Left cardiac atrium (tissue), 4 donors: ENCODE data around the gene CDX1. TPM values are rescaled to one million over a fixed set of nuclear protein-coding genes. Genes with fewer than 3 reads are reported as not detected.
"Not testable (repeated sequence)": the region's sequence is repeated elsewhere in the genome, so short reads cannot be mapped to it uniquely, and the experiment has no call there.

ENCODE experiments used
- ATAC-seq, 2 donors: fragments of 200-7000 bp; cut with Tn5 transposase; one replicate each; pipeline ENCODE4 v1.9.1; 2020; ENCODE audit warnings: mild to moderate bottlenecking in 2 of 2, moderate library complexity in 2 of 2
- DNase-seq: peaks from one replicate; pipeline ENCODE4 v3.0.0-alpha.2; 2020
- intact Hi-C, 2 donors: fragments of 100-400 bp; cut with DNase I; formaldehyde crosslinking; loops; one replicate each; pipeline versions ENCODE4 v1.14.1 to v1.15.1; 2022 to 2023
- total RNA-seq, 2 donors: library from RNA; stranded (reverse); fragmentation: NEBNext Ultra II Directional; extraction: Animal tissue kit (Norgen Biotek cat#: 25700); gene quantifications; one replicate each; pipeline ENCODE4 v1.2.1, GENCODE V29; 2021
- donor health status: DM: no; HTN: yes; CAD: no.
- donor health status: DM: no; HTN: yes; CAD: no; lungs with severe emphysema.
- donor health status: DM: yes; HTN: yes; CAD: no.
- donor health status: Dilated cardiomyopathy.

CDX1 gene
- total RNA-seq, 2 donors from 2014 or later, result not detected

DNA sequence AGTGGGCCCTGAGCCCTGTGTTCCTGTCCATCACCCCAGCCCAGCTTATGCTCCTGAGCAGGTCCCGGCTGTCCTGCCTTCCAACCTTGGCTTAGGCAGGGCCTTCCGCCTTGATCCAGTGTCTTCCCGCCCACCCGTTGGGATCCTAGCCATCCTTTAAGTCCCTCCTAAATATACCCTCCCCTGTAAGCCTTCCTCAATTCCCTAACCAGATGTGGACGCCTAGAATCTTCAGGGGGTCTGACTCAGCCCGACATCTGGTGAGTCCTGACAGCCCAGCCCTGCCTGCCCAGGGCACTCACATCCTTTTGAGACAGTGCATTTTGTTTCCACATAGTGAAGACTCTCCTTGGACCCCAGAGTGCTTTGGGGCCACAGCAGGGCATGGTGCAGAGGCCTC, 47.0 kb downstream of the CDX1 start:
- intact Hi-C loops, result loop anchor here in 1 of 2 donors (10.0 kb wide), 1 partner anchor 189 kb away; no protein-coding TSS in a partner anchor
- ATAC-seq (peak in 1 of 2 donors; percentile 40), DNase-seq (no peak)

DNA sequence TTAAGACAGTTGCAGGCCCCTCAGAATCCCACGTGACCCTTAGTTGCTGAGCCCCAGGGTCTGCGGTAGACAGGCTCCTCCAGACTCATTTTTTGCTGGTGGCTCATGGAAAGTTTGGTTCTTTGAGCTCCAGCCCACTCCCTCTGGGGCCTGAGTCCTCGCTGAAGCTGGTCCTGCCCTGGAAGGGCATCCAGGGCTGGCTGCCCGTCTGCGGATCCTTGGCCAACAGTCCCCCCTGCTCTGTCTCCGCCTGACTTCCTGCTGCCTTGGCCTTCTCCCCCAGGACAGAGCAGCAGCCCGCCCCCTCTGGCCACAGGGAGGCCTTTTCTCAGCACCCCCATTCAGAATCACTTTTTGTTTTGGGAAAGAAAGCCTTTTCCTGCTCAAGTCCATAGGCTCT, 47.7 kb downstream of the CDX1 start:
- ATAC-seq (peak; percentile 62 to 71), DNase-seq (peak; percentile 53)
- intact Hi-C loops, result loop anchor here in 1 of 2 donors (10.0 kb wide), 1 partner anchor 189 kb away; no protein-coding TSS in a partner anchor

DNA sequence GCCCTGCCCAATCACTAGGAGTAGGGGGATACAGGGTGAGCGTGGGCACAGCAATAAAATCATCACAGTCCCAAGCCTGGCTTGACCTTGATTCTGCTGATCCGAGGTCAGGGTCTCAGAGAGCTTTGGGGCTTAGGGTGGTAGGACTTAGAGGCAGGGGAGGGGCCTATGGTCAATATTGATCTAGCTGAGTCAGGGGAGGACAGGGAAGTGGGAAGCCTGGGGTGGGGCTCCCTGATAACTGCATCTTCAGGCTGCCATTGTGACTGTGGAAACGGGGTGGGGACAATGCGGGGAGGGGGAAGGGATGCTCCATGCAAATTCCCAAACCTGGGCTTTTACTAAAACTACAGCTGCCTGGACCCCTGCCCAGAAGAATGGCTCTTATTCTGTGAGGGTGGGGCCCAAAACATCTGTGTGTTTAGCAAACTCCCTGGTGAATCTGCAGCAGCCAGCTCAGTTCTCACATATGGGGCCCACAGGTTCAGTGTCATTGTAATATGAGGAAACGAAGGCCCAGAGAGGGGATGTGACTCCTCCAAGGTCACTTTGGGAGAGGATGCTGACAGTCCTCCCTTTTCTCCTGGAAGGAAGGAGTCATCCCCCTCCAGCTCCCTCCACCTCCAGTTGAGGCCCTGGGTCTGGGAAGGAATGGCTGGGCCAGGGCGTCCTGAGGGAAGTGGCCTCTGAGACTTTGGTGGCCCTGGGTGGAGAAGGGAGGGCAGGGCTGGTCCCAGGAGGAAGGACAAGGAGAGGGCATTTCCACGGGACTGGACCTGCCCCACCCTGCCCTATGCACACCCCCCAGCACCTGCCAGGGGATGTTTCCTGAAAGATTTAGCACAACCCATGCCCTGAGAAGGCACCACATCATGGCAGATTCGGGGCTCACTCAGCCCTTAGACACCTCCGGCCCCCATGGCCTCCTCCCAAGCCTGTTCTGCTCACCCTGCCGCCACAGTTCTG, 49.7 kb downstream of the CDX1 start:
- no peak for DNase-seq
- intact Hi-C loops, result loop anchor here (5.0 to 10.0 kb wide), 2 partner anchors 54 to 191 kb away; no protein-coding TSS in a partner anchor
- no peak for ATAC-seq

DNA sequence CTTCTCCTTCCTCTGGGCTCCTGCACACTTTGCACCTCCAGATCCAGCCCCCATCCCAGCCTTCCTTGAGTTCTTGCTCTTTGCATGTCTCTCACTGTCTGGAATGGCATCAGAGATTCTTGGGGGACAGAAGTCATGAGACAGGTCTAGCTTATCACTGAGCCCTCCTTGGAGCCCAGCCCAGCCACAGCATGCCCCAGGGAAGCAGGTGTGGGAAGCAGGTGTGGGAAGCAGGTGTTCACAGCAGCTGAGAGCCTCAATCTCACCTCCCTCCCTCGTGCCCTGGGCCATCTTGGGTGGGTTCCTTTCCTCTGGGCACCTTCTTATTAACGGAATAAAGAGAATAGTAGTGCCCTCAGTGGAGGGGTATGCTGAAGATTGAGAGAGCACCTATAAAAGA, 50.5 kb downstream of the CDX1 start:
- no peak for DNase-seq
- intact Hi-C loops, result loop anchor here (5.0 to 10.0 kb wide), 2 partner anchors 55 to 192 kb away; no protein-coding TSS in a partner anchor
- ATAC-seq, result no peak

DNA sequence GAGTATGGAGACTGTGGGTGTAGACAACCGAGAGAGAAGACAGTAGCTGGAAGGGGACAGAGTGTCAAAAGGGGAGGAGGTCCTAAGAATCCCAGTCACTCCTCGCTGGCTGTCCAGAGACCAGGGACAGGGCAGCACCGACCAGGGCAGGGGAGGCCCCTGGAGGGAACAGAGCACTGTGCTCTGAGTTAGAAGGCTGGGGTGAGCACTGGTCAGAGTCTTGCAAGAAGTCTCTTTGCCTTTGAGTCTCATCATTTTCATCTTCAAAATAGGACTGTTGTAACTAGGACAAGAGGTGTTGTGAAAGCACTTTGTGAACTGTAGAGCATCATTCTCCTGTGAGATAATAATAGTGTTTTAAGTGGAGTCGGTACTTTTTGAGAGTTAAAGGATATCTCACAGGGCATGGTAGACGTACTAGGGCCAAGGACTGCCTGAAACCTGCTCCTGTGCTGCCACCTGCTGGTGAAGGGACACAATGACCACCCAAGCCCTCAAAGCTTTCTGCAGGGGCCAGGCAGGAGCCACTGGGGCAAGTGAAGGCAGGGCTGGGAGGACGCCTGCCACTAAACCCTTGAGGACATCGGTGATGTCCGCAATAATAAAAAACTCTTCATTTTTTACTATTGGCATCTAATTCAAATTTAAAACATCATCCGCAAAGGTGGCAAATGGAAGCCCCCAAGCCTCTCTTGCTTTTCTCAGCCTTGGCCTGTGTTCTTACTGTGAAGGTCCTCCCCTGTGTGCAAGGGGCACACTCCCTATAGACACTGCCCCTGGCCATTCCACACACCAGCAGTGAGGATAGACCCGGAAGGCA, 51.5 kb downstream of the CDX1 start:
- DNase-seq, result peak; percentile 85

DNA sequence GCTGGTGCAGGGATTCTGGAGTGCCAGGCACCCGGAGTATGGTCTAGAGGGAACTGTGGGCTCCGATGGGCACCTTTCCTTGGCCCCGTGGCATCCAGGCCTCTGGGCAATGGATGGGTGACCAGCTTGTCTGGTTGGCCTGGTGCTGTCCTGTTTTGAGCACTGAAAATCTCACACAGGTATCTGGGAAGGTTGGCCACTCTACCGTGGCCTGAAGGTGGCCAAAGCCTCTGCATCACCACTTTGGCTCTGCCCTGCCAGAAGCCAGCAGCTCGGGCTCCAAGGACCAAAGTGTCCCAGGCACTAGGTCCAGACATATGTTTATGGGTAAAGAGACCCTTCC, 52.1 kb downstream of the CDX1 start:
- ATAC-seq (no peak), DNase-seq (no peak)
- intact Hi-C loops, result loop anchor here (1.0 to 10.0 kb wide), 5 partner anchors 56 to 194 kb away; no protein-coding TSS in a partner anchor

More for the DNA sequence above, 51.5 kb downstream of the CDX1 start:
- peak; percentile 74 to 75 for ATAC-seq
- intact Hi-C loops, result loop anchor here (1.0 to 10.0 kb wide), 5 partner anchors 56 to 193 kb away; no protein-coding TSS in a partner anchor

DNA sequence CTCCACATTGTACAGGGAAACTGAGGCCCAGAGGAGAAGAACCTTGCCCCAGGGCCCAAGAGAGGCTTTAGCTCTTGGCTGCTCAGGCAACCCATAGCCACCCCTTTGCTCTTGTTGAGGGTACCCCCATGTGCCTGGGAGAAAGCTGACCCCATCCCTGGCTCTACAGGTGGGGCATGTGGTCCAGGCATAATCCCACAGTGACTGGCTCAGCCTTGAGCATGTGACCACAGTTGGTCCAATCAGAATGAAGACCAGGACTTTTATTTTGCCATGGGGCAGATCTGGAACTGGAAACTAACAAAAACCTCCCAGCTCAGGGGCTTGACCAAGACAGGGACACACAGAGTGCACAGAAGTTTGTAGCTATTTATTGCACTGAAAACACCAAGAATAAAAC, 52.6 kb downstream of the CDX1 start:
- intact Hi-C loops, result loop anchor here (2.0 to 10.0 kb wide), 3 partner anchors 57 to 194 kb away; no protein-coding TSS in a partner anchor
- no peak for DNase-seq
- ATAC-seq, result no peak

DNA sequence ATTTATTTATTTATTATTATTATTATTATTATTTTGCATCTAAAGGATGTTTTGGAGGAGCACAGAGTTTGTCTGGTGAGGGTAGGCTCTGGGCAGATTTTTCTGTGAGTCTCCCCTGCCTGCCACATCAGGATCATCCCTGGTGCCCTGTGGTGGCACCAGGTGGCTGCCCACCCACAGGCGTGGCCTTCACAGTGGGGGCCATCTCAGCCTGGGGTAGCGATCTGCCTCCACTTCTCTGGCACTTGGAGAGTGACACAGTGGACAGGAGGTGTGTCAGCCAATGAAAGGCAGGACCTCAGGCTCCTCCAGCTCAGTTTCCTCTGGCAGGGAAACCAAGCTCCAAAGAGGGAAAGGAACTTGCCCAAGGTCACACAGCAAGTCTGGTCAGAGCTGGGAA, 53.3 kb downstream of the CDX1 start:
- DNase-seq (no peak), ATAC-seq (no peak)
- intact Hi-C loops, result loop anchor here (2.0 to 10.0 kb wide), 3 partner anchors 58 to 195 kb away; no protein-coding TSS in a partner anchor

DNA sequence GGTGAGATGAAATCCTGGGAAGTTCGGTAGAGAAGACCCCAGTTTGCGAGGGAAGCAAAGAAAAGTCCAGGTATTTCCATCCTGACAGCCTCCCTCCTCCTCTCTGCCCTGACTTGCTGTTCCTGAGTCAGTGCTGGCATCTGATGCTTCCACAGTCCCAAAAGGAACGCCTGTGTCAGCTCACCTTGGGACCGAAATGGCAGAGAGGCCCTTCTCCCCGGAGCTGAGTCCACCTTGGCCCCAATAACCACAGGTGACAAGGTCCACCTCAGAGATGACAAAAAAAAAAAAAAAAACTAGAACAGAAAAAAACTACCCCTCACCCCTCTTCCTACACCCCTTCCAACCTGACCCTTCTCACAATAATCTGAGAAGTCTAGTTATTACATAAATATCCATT, 54.9 kb downstream of the CDX1 start:
- intact Hi-C loops, result no loop called here
- DNase-seq (no peak), ATAC-seq (no peak)

DNA sequence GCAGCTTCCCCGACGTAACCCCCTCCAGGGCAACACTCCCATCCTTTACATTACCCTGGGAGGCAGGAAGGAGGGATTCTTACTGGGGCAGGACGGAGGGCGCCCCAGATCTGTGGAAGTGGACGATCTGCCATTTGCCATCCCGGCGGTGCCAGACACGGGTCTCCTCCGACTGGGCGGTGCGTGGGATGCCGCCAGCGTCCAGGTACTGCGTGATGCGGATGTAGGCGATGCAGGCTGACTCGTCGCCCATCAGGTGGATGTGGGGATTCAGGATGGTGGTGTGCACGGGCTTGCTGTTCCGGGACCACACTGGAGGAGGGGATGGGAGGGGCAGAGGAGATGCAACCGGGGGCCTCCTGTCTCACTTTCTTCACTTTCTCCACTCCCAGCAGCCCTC, 56.3 kb downstream of the CDX1 start:
- intact Hi-C loops, result no loop called here
- DNase-seq, result no peak
- no peak for ATAC-seq

DNA sequence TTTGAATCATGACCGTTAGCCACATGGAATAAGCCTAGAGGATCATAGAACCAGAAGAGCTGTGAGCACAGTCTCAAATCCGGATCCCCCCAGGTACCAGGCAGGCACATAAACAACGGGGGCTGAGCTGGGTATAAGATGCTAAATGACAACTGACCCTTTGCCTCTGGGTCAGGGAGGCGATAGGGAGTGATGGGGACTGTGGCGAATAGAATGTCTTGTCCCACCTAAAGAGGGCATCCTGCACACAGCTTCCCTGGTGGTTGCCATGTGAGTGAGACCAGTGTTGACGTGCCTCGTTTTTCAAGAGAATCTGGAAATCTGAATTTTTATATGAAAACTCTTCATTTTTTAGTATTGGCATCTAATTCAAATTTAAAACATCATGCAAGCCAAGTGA, 56.9 kb downstream of the CDX1 start:
- intact Hi-C loops, result no loop called here
- DNase-seq (no peak), ATAC-seq (no peak)

DNA sequence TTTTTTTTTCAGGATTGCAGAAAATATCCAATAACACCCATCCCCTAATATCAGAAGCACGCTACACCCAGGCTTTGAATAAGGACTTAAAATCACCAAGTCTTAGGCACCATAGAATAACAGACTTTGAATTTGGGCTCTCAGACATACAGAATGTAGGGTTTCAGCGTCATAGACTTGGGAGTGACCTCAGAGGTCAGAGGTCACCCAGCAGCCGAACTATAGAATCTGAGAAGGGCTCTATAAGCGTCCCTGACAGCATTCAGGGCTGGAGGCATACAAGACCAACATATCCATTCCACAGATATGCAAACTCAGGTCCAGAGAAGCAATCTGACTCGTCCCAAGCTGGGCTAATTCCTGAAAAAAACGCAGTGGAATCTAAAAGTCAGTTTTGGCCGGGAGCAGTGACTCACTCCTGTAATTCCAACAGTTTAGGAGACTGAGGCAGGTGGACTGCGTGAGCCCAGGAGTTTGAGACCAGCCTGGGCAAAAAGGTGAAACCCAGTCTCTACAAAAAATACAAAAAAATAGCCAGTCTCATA, 58.0 kb downstream of the CDX1 start:
- intact Hi-C loops, result no loop called here
- DNase-seq, result no peak
- ATAC-seq, result no peak

DNA sequence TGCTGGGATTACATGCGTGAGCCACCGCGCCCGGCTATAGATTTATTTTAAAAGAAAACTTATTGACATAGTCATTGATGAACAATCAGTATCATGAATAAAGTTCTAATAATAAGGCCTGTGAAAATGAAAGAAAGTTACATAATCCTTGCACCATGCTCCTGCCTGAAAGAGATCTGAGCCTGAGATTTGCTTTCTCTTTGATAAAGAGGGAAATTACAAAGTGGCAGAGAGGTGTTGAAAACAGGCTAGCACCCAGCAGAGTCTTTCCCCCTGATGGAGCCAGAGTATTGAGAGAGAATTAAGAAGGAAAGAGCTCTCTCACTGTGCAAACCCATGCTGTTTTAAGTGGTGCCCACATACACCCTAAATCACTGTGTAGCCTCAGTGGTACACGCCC, 60.5 kb downstream of the CDX1 start:
- intact Hi-C loops, result no loop called here
- peak in 1 of 2 donors; percentile 24 for ATAC-seq
- DNase-seq, result no peak

DNA sequence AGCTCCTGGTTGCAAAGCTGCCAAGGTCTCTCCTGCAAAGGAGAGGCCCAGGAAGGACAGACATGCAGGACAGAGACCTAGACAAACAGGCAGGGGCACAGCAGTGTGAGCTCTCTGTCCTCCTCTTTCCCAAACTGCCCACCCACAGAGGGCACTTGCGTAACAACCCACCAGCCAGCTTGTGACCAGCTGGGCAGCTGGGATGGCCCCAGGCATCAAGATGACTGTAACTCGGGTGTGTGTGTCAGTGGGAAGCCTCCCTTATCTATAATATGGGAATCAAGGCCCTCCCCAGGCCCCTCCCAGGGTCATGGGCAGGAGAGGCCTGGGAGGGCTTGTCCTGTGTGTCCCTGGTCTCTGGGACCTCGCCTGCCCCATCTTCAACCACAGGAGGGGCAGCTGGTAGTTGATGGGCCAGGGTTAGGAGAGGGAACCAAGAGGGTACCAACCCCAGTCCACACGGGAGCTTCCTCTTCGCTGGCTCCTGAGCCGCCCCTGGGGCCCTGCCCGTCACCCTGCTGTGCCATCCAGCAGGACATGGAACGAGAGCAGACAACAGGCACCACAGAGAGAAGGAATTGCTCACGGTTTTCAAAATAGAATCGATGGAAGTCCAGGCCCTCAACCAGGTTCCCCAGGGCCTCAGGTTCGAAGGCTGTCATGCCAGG, 61.2 kb downstream of the CDX1 start:
- intact Hi-C loops, result no loop called here
- ATAC-seq, result no peak
- DNase-seq, result no peak

DNA sequence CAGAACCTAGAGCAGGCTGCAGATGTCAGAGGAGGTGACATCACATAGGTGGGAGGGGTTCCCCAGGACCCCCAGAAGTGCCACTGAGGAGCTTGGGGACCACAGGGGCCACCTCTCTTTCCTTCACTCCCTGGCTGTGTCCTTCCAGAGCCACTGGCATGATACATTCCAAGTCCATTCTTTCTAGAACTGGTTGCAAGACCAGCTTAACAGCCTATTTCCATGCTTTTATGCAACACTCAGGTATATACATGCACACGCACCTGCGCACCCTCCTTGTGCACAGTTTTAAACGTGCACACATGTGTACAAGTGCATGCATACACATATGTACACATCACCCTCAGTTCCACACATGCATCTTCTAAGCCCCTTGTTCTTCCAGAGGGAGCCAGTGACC, 63.0 kb downstream of the CDX1 start:
- intact Hi-C loops, result no loop called here
- DNase-seq, result no peak
- no peak for ATAC-seq

DNA sequence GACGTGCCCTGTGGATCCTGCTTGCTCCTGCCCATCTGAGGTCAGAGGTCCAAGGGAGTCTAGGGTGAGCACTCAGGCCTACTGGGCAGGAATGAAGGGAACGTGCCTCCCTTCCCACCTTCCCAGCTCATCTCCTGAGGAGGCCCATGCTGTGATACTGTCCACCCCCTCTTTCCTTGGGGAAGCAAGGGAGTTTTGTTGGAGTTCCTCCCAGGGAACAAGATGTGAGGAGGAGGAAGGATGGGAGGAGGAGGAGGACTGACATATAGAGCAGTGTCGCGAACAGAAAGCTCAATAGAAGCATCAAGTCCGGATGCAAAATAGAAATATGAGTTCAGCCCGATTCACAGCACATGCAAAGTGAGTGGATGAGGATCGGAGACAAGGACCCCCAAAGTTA, 64.3 kb downstream of the CDX1 start:
- intact Hi-C loops, result no loop called here
- no peak for DNase-seq
- no peak for ATAC-seq

DNA sequence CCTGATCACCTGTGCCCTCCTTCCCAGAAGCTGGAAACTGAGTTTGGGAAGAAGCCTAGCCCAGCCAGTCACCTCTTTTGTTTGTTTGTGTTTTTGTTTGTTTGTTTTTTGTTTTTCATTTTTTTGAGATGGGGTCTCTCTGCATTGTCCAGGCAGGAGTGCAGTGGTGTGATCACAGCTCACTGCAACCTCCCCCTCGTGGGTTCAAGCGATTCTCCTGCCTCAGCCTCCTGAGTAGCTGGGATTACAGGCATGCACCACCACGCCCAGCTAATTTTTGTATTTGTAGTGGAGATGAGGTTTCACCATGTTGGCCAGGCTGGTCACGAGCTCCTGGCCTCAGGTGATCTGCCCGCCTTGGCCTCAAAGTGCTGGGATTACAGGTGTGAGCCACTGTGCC, 67.1 kb downstream of the CDX1 start:
- intact Hi-C loops, DNase-seq, ATAC-seq: not testable (repeated sequence)
